ENCODE results near the gene RGS8.

DNA sequence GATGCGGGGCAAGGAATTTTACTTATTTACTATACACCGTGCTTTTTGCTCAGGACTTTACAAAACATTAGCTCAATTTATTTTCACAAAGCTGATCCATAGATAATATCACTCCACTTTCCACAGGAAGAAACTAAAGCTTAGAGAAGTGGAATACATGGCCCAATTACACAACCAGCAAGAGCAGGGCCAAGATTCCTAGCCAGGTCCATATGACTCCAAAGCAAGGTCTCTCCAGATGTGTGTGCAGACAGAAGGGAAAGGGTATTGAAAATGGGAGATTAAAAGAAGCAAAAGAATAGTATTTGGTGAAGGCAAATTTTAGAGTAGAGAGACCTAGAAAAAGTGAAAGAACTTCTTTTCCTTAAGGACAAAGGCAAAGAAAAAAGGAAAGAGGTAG is 30.4 kb downstream of the RGS8 start:
- TF ChIP-seq, protein P1, sequence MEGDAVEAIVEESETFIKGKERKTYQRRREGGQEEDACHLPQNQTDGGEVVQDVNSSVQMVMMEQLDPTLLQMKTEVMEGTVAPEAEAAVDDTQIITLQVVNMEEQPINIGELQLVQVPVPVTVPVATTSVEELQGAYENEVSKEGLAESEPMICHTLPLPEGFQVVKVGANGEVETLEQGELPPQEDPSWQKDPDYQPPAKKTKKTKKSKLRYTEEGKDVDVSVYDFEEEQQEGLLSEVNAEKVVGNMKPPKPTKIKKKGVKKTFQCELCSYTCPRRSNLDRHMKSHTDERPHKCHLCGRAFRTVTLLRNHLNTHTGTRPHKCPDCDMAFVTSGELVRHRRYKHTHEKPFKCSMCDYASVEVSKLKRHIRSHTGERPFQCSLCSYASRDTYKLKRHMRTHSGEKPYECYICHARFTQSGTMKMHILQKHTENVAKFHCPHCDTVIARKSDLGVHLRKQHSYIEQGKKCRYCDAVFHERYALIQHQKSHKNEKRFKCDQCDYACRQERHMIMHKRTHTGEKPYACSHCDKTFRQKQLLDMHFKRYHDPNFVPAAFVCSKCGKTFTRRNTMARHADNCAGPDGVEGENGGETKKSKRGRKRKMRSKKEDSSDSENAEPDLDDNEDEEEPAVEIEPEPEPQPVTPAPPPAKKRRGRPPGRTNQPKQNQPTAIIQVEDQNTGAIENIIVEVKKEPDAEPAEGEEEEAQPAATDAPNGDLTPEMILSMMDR (conservative IDR thresholded peaks at IDR 0.05) = no peak
- TF ChIP-seq EZH2 (IDR thresholded peaks at IDR 0.05; ENCODE audit: low read depth) = no peak
